Measurements from ENCODE around the gene PPM1N. TPM values are rescaled to one million over a fixed set of nuclear protein-coding genes. Genes with fewer than 3 reads are reported as not detected.

The PPM1N gene
- total RNA-seq, 1 donor from 2014 or later: 1.3 TPM

GRCh38 chr19:45526143-45526542 is 27.9 kb downstream of the PPM1N start:
- intact Hi-C loops (cut with micrococcal nuclease): no loop called here

GRCh38 chr19:45526971-45527370 is 28.7 kb downstream of the PPM1N start:
- intact Hi-C loops (cut with micrococcal nuclease): no loop called here

- intact Hi-C loops (cut with micrococcal nuclease): no loop called here
These were observed 29.5 kb downstream of the PPM1N start for GRCh38 chr19:45527731-45528130.

GRCh38 chr19:45528149-45528743 is 30.0 kb downstream of the PPM1N start:
- intact Hi-C loops (cut with micrococcal nuclease): no loop called here

- intact Hi-C loops (cut with micrococcal nuclease): no loop called here
These were observed 30.6 kb downstream of the PPM1N start for GRCh38 chr19:45528744-45529419.

- intact Hi-C loops (cut with micrococcal nuclease): no loop called here
These were observed 31.2 kb downstream of the PPM1N start for GRCh38 chr19:45529420-45529785.

- intact Hi-C loops (cut with micrococcal nuclease): no loop called here
These were observed 33.1 kb downstream of the PPM1N start for GRCh38 chr19:45531349-45531748.

GRCh38 chr19:45539459-45539858 is 41.2 kb downstream of the PPM1N start:
- intact Hi-C loops (cut with micrococcal nuclease): no loop called here

GRCh38 chr19:45542234-45542668 is 44.0 kb downstream of the PPM1N start:
- intact Hi-C loops (cut with micrococcal nuclease): no loop called here

GRCh38 chr19:45547211-45547770 is 49.0 kb downstream of the PPM1N start:
- intact Hi-C loops (cut with micrococcal nuclease): no loop called here

GRCh38 chr19:45547965-45548609 is 49.8 kb downstream of the PPM1N start:
- intact Hi-C loops (cut with micrococcal nuclease): no loop called here

Other genes with a start within 250 kb of the PPM1N start
- 20.0 and 20.4 TPM in 2 replicates for gene MARK4, start 247.2 kb upstream of the PPM1N start, total RNA-seq
- not detected in 2 replicates for gene CKM, start 175.6 kb upstream of the PPM1N start, total RNA-seq
- gene KLC3, start 157.7 kb upstream of the PPM1N start, total RNA-seq: not detected in 2 replicates
- 23.5 and 24.0 TPM in 2 replicates for gene ERCC2, start 127.9 kb upstream of the PPM1N start, total RNA-seq
- 10.9 and 12.9 TPM in 2 replicates for gene PPP1R13L, start 93.4 kb upstream of the PPM1N start, total RNA-seq
- gene POLR1G, start 91.8 kb upstream of the PPM1N start, total RNA-seq: 9.1 and 9.7 TPM in 2 replicates
- 88.8 and 88.9 TPM in 2 replicates for gene ERCC1, start 74.5 kb upstream of the PPM1N start, total RNA-seq
- 1.9 and 2.1 TPM in 2 replicates for gene FOSB, start 30.4 kb upstream of the PPM1N start, total RNA-seq
- gene RTN2, start 1.4 kb upstream of the PPM1N start, total RNA-seq: 2.0 and 3.7 TPM in 2 replicates
- 185 and 186 TPM in 2 replicates for gene VASP, start 9.0 kb downstream of the PPM1N start, total RNA-seq
- gene OPA3, start 86.4 kb downstream of the PPM1N start, total RNA-seq: 14.4 and 15.7 TPM in 2 replicates
- gene GPR4, start 103.8 kb downstream of the PPM1N start, total RNA-seq: not detected in 2 replicates
- gene EML2, start 141.0 kb downstream of the PPM1N start, total RNA-seq: 105 and 110 TPM in 2 replicates
- gene GIPR, start 169.8 kb downstream of the PPM1N start, total RNA-seq: 4.7 and 5.1 TPM in 2 replicates
- 596 and 605 TPM in 2 replicates for gene SNRPD2, start 193.5 kb downstream of the PPM1N start, total RNA-seq
- gene QPCTL, start 194.2 kb downstream of the PPM1N start, total RNA-seq: 8.2 and 9.1 TPM in 2 replicates
- gene FBXO46, start 232.5 kb downstream of the PPM1N start, total RNA-seq: 38.3 and 38.9 TPM in 2 replicates
- not detected in 2 replicates for gene MEIOSIN, start 235.0 kb downstream of the PPM1N start, total RNA-seq